HG03521 (cell line): ENCODE results near the gene UMODL1.
"Not testable (repeated sequence)": the region's sequence is repeated elsewhere in the genome, so short reads cannot be mapped to it uniquely, and the experiment has no call there.

Source experiments
- ATAC-seq: cut with Tn5 transposase; IDR thresholded peaks from one replicate; pipeline ENCODE4 v1.9.1; 2021; ENCODE audit warnings: mild to moderate bottlenecking, moderate library complexity; ENCODE audit not compliant: unreplicated experiment

The UMODL1 gene

DNA sequence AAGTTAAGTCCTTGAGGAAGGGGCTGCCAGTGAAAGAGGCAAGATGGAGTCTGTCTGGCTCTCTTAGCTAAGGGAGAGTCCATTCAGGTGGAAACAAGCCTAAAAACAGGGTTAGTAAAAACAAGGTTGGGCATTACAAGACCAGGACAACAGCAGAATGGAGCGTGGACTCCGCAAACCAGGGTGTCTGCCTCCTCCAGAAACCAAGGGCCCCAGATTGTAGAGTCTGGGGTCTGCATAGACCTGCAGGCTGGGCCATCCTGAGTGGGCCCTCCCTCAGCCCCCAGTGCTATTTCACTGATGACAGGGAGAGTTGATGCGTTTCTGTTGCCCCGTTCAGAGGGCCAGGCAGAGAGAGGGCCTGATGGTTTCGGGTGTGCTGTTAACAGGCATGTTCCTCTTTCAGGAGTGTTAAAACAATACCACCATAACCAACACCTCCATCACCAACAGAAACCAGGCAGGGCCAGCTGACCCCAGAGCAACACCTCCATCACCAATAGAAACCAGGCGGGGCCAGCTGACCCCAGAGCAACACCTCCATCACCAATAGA lies 6.6 kb downstream of the UMODL1 start:
- ATAC-seq, result peak; percentile 81

DNA sequence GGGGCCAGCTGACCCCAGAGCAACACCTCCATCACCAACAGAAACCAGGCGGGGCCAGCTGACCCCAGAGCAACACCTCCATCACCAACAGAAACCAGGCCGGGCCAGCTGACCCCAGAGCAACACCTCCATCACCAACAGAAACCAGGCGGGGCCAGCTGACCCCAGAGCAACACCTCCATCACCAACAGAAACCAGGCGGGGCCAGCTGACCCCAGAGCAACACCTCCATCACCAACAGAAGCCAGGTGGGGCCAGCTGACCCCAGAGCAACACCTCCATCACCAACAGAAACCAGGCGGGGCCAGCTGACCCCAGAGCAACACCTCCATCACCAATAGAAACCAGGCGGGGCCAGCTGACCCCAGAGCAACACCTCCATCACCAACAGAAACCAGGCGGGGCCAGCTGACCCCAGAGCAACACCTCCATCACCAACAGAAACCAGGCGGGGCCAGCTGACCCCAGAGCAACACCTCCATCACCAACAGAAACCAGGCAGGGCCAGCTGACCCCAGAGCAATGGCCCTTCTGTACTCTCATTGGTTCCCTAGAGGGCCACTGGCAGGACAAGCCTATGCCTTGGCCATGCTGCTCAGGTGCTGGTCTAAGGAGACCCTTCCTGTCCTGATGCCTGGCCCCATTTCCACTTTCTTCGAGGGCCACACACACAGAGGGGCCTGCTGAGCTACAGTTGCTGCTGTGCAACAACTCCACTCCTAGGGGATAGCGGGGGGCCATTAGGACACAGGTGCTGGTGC lies 7.3 kb downstream of the UMODL1 start:
- not testable (repeated sequence) for ATAC-seq

DNA sequence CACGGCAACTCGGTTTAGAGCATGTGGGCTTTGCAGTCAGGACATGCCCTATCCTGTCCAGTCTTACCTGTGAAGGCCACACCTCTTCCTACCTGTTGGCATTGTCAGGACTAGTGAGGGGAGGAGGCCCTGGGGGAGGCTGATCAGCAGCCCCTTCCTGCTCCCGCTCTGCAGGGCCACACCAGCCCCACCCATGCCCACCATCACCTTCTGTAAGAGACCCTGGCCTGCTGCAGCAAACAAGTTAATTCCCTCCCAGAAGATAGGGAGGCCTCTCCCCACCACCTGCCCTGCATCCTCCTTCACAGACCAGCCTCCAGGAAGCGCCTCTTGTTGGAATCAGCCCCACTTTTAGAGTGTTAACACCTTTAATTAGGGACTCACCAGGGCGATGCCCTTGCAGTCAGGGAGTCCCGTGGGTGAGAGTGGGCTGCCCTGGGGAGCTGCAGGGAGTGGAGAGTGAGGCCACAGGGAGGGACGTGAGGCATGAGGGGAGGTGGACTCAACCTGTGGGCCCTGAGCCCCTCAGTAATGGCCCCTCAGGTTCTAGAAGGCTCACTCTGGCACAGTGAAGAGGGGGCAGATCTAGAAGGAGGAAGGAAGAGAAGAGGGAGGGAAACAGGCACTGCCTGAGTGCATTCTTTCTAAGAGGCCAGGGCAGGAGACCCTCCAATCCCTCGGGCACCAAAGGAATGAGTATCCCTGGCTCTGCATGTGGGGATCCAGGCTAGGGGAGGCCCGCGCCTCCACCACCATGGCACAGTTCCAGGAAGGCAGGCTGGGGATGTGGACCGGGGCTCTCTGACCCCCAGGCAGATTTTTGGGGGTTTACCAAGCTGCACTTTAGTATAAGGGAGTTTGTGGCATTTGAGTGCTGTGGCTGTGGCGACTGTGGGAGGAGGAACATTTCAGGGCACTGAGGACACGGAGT lies 8.2 kb downstream of the UMODL1 start:
- no peak for ATAC-seq

DNA sequence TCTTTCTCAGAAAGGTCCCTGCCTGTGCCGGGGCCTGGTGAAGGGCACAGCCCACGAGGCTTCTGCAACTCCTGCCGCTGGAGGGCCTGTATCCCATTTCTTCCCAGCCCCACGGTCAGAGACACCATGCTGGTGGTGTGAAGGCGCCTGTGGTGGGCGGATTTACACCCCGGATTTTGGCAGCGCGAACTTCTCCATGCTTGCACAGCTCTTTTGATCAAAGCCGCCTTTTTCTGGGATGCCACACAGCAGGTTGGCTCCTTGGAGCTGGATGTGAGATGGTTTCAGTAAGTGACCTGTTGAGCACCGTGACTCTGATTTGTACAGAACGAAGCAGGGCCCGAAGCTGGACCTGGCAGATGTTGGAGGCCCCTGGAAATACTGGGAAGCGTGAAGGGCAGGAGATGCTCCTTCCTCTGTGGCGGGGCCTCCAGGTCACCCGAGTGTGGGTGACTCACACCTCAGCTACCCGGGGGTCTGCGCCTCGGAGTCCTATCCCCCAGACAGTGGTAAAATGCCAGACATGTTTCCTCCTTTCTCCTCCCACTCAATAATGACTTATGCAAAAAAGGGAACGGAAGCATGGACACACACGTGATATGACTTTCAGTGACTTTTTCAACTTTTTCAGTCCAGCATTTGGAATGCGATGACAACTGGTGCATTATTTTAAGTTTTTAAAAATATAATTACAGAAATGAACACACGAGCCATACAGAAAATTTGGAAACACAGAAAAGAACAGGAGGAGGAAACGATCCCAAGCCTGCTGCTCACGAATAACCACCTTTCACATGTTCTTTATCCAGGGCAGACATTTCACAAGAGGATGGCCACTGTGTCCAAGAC lies 9.0 kb downstream of the UMODL1 start:
- ATAC-seq, result no peak

DNA sequence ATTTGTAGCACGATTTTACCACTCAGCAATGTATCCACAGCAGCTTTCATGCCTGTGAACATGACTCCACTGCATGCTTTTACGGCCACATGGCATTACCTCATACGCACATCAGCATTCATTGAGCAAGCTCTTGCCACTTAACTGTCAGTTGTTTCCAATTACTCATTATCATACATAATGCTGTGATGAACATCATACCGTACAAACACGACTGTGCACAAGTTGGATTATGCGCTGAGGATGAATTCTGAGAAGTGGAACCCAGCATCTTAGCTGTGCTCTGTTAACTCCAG lies 9.6 kb downstream of the UMODL1 start:
- ATAC-seq, result no peak

DNA sequence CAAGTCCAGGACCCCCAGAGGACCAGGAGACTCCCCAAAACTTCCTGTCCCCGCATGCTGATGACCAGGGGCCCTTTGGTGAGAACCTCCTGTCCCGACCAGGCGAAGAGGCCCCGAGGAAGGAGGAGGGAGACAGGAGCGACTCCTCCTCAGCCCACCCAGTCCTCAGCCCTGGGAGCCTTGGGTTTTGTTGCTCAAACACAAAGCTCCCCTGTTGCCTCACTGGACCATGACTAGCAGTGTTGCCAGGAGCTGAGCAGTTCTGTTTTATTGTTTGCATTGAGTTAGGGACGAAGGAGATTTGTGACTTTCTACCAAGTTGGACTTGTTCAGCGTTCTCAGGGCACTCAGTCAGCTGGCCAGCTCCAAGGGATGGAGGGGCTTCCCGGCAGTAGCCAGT lies 10.0 kb downstream of the UMODL1 start:
- no peak for ATAC-seq

DNA sequence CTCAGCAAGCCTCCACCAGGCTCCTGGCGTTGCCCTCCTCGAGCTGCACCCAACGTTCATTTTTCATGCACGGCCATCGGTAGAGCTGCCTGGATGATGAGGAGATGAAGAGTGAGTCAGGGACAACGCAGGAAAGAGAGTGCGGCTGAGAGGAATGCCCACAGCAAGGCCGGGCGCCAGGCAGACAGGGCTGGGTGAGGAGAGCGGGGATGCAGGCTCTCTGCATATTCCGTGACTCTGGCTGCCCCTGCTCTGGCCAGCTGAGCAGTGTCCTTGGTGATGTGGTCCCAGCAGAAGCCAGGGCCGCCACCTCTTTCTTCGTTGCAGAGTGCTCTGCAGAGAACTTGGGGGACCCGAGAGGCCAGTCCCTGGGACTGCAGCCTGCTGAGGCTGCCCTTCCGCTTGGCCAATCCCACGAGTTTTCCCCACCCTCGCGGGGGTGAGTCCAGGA lies 10.8 kb downstream of the UMODL1 start:
- ATAC-seq, result no peak

DNA sequence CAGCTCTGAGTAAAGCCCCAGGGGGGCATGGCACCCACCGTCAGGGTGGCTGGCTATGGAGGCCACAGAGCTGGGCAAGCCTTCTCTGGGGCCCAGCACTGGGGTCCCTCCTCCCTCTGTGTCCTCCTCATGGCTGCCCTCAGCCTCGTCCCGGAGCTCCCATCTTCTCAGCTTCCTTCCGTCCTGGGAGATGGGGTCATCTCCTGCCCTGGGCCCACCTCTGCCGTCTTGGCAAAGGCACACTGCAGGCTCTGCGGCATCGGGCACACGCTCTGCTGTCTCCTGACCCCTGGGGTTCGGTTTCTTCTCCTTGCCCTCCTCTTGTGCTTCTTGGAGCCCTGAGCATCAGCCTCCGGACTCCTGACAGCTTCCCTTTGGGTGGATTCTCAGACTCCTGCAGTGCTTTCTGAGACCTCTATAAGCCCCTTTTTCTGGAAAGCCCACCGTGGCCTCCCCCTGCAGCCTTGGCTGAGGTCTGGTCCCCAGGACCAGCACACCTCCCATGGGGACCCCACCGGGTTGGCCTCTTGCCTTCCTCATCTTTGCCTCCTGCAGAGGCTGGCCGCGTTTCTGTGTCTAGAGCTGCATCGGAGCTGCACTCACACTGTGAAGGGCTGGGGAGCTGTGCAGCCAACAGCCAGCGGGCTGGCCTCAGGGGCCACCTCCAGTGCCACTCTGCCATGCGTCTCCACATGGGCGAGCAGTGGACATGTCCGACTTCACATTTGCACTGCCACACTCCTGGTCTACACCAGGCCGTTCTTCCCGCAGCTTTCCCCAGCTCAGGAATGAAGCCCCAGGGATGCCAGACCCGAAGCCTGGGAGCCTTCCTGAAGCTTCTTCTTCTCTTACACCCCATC lies 11.6 kb downstream of the UMODL1 start:
- ATAC-seq, result no peak

DNA sequence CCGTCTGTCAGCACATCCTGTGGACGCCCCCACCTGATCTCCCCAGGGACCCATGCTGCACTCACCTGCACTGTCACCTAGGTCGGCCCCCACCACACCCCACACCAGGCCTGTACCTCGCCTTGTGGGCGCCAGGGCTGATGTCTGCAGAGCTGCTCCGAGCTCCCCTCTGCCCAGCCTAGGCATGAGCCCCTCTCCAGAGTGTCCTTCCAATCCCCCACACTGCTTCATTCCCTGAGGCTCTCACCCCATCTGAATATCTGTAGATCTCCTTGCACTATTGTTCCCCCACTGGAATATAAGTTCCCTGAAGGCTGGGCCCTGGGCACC lies 12.2 kb downstream of the UMODL1 start:
- ATAC-seq, result no peak

DNA sequence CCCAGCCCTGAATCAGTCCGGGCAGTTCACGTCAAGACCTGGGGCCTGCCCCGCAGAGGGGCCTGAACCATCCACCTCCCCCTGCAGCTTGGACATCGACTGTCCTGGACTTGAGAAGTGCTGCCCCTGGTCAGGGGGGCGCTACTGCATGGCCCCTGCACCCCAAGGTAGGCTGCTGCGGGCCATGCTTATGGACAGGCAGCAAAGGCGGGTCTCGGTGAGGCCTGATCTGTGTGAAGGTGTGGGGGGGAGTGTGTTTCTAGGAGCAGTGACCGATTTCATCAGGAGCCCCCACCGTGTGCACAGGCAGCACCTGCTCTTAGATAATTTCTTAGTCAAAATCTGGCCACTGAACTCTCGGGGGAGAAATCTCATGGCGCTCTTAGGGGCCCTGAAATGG lies 13.0 kb downstream of the UMODL1 start:
- no peak for ATAC-seq

DNA sequence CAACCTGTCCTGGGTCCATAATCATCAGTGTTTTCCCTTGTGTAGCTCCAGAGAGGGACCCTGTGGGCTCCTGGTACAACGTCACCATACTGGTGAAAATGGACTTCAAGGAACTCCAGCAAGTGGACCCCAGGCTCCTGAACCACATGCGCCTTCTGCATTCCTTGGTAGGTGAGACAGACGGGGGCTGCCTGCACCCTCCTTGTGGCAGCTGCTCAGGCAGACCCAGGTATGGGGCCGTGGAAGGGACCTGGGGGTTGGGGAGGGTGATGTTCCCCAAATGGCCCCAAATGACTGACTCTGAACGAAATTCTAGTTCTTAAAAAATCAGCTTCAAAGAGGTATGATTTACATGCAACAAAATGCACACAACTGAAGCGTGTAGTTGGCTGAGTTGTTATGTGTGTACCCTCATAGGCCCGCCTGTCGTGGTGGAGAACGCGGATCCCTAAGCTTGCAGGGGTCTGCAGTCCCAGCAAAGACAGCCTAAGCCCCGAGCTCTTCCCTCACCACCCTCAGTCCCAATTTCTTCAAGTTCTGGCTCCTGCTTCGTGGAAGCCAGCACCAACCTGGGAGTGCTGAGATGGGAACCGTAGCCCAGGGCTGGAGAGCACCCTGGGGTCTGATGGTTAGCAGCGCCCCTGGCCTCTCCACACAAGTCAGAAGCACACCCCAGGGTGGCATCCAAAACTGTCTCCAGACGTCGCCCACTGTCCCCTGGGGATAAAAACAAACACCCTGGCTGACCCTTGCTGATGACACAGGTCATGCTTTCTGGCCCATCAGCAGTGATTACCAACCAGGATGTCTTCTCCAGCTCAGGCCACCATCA lies 14.3 kb downstream of the UMODL1 start:
- no peak for ATAC-seq

DNA sequence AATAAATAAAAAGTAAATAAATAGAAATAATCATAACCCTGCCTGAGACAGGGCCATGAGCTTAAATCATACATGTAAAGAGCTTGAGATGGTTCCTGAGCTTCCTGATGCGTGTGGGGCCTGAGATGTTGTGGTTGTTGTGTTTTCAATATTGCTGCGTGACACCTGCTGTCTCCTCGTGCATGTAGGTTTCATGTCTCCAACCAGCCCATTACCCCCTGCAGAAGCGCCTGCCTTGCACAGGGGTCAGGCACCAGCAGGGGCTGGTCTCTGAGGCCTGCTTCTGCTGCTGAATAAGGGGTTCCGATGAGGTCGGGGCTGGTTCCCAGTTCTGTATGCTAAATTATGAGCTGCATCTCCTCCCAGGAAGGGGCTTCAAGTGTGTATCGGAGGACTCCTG lies 15.9 kb downstream of the UMODL1 start:
- no peak for ATAC-seq

DNA sequence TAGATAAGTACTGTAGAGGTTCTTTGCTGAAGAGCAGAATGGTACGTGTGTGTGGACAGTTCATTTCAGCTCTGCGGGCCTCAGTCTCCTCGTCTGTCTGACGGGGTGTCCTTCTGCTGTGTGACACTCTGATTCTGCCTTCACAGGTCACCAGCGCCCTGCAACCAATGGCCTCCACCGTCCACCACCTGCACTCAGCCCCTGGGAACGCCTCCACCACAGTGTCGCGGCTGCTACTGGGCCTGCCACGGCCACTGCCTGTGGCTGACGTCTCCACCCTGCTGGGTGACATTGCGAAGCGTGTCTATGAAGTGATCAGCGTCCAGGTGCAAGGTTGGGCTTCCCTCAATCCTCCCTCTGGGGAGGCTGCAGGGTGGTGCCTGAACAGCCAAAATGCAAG lies 17.0 kb downstream of the UMODL1 start:
- ATAC-seq, result no peak

DNA sequence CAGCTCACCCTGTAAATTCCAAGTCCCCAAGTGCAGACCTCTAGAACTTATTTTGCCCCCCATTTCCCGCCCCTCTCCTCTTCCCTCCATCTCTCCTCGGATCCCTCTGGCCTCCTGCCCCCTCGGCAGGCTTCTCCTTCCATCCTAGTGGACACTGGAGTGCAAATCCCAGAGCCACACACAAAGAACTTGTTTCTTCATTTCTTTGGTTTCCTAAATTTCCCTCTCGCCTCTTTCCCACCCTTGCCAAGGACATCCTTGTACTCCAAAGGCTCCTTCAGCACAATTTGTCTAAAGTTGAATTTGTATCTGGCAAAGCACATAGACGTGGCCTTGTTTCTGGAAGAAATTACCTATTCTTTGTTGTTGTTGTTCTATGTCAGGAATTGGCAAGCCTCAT lies 17.5 kb downstream of the UMODL1 start:
- ATAC-seq, result no peak

DNA sequence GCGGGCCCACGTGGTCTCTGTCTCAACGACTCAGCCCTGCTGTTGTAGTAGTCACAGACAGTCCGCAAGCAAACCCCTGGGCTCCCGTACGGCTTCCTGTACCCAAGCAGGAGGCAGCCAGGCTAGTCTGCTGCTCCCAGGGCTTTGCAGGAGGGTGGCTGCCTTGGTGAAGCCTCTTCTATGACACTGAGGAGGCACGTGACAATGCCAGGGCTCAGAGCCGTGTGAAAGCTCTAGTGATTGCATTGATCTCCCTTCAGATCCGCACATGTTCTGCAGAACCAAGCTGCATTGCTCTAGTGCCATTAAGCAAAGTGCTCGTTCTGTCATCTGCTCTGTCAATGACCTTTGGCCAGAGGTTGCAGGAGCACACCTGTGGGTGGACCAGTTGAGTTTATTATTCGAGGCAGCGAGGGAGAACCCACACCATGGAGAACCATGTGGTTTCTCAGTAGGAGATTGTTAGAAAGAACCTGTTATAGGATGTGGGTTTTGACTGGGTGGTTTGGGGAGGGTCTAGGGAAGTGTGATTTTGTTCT lies 18.0 kb downstream of the UMODL1 start:
- ATAC-seq, result no peak

DNA sequence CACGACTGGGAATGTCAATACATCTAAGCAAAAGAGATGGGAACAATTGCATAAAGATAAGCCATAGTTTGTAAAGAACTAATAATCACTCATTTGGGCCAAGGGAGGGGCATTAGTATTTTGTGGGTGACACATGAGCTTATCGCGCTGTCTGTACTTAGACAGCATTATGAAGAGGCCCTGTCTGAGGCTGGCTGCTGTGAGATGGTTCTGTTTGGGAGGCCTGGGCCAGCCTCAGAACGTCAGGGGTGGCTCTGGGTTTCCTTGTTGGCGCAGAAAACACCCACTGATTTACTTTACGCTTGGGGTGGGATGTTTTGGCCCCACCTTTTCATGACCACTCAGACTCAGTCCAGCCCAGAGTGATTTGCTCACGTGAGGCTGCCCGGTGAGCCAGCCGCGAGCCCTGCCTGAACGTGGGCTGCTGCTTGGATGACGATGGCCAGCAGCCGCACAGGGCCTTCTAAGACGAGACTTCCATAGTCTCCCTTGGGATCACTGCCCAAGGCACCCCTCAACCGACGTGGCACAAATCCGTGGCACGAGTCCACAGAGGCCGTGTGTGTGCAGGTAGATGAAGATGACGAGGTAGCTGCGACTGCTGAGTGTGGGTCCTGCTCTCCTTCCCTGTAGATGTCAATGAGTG lies 18.7 kb downstream of the UMODL1 start:
- no peak for ATAC-seq

DNA sequence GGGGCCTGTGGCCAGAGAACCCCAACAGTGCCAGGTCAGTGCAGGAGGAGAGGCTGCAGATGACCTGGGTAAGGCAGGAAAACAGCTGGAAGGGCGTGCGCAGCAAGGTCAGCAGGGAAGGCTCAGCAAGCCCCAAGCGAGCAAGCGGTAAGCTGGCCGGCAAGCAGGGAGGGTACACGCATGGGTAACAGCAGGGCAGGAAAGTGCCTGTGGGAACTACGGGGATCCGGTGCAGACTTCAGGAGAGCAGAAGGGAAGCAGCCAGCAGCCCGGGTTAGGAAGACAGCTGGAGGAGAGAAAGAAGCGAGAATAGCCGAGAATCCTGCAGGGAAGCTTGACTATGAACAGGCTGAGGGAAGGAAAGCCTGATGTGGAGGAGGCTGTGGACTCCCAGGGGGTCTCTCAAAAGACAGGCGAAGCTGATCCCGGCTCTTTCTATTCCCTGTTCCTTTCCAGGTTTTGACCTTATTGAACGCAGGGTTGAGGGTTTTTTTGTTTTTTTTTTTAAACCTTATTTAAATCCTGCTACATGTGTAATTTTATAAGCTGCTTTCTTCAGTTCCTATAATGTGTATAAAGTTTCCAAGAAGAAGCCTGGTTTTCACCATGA lies 20.9 kb downstream of the UMODL1 start:
- no peak for ATAC-seq

DNA sequence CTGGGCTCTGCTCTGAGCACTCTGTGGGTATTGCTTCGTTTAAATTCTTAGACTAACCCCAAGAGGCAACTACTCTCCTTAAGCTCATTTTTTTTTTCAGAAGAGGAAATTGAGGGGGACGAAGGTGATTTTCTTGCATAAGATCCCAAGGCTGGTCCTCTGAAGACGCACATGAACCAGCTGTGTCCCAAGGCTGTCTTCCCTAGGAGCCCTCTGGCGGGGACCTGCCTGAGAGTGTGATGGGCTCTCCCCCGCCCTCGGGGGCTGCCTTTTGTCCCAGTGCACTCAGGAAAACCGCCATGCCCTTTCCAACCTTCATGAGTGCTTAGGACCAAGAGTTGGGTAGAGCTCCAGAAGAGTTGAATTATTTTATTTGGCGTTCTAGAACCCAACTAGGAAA lies 21.7 kb downstream of the UMODL1 start:
- no peak for ATAC-seq
